ENCODE data around the gene FIBCD1.
"Not testable (repeated sequence)": the region's sequence is repeated elsewhere in the genome, so short reads cannot be mapped to it uniquely, and the experiment has no call there.

Gene FIBCD1

DNA sequence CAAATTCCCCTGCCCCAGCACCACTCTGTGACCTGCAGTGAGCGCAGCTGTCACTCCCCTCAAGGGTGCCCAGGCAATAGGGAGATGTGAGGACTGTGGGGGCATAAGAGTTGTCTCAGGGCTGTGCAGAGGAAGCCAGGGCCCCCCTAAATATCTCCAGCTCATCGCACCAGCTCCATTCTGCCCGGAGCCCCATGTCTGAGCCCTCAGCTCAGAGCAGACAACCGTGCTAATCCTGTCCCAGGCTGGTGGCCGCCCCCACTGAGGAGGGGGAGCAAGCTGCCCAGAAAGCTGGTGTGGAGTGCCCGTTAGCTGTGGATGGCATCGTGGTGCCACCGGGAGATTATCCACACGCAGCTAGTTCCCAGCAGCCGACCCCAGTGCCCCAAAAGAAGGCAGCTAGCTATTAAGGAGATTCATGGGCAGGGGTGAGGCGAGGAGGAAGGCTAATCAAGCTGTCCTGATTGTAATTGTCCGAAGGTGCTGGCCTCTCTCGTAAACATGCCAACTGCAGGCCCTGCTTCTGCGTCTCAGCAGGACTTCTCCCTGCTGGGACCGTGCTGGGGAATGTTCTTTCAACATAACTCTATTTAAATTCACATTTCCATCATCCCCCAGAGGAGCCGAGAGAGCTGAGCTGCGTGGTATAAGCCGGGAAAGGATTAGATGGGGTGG, 17.0 kb upstream of the FIBCD1 start:
- no peaks in the 10 kb centered on the region for H3K36me3 ChIP-seq
- no peak overlapping the region for H3K4me3 ChIP-seq
- H3K4me1 ChIP-seq = no peaks in the 10 kb centered on the region
- peaks cover 2 to 31% of the 10 kb centered on the region in 2 donors for H3K27me3 ChIP-seq
- intact Hi-C loops (cut with DNase I; ENCODE audit: low total_unique reads) = no loop called here
- TF ChIP-seq, protein P1, sequence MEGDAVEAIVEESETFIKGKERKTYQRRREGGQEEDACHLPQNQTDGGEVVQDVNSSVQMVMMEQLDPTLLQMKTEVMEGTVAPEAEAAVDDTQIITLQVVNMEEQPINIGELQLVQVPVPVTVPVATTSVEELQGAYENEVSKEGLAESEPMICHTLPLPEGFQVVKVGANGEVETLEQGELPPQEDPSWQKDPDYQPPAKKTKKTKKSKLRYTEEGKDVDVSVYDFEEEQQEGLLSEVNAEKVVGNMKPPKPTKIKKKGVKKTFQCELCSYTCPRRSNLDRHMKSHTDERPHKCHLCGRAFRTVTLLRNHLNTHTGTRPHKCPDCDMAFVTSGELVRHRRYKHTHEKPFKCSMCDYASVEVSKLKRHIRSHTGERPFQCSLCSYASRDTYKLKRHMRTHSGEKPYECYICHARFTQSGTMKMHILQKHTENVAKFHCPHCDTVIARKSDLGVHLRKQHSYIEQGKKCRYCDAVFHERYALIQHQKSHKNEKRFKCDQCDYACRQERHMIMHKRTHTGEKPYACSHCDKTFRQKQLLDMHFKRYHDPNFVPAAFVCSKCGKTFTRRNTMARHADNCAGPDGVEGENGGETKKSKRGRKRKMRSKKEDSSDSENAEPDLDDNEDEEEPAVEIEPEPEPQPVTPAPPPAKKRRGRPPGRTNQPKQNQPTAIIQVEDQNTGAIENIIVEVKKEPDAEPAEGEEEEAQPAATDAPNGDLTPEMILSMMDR (IDR thresholded peaks at IDR 0.05) = no peak
- no peak overlapping the region for H3K27ac ChIP-seq
- DNase-seq = no peak
- no peaks in the 10 kb centered on the region for H3K9me3 ChIP-seq

DNA sequence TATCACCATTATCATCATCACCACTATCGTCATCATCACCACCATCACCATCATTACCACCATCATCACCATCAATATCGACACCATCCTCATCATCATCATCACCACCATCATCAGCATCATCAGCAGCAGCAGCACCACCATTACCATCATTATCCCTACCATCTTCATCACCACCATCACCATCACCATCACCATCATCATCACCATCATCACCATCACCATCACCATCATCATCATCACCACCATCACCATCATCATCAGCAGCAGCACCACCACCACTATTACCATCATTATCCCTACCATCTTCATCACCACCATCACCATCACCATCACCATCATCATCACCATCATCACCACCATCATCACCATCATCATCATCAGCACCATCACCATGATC, 15.9 kb upstream of the FIBCD1 start:
- H3K9me3 ChIP-seq; intact Hi-C loops (cut with DNase I; ENCODE audit: low total_unique reads); H3K4me1 ChIP-seq; H3K36me3 ChIP-seq; DNase-seq; H3K27ac ChIP-seq; H3K4me3 ChIP-seq: not testable (repeated sequence)
- H3K27me3 ChIP-seq = peaks cover 2 to 33% of the 10 kb centered on the region in 2 donors

DNA sequence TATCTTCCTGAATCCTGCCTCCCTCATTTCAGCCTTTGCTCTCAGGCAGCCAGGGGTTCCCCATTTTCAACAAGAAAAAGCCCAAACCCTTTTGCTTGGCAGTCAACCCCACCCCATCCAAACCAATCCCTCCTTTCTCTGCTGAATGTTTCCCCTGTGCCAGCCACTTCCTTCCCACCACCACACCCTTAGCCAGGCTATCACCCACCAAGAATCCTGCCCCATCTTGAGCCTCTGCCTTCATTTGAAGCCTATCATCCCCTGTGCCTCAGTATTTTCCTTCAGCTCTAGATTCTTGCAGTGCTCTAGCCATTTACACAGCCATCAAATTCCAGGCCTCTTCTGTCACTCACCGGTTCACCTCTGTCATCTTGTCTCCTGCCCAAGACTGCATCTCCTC, 15.3 kb upstream of the FIBCD1 start:
- H3K4me3 ChIP-seq = no peak overlapping the region
- intact Hi-C loops (cut with DNase I; ENCODE audit: low total_unique reads) = no loop called here
- no peaks in the 10 kb centered on the region for H3K36me3 ChIP-seq
- H3K27ac ChIP-seq = no peak overlapping the region
- TF ChIP-seq, protein P1 (IDR thresholded peaks at IDR 0.05) = no peak
- H3K9me3 ChIP-seq = no peaks in the 10 kb centered on the region
- peaks cover 2 to 37% of the 10 kb centered on the region in 2 donors for H3K27me3 ChIP-seq
- DNase-seq = no peak
- H3K4me1 ChIP-seq = no peaks in the 10 kb centered on the region

DNA sequence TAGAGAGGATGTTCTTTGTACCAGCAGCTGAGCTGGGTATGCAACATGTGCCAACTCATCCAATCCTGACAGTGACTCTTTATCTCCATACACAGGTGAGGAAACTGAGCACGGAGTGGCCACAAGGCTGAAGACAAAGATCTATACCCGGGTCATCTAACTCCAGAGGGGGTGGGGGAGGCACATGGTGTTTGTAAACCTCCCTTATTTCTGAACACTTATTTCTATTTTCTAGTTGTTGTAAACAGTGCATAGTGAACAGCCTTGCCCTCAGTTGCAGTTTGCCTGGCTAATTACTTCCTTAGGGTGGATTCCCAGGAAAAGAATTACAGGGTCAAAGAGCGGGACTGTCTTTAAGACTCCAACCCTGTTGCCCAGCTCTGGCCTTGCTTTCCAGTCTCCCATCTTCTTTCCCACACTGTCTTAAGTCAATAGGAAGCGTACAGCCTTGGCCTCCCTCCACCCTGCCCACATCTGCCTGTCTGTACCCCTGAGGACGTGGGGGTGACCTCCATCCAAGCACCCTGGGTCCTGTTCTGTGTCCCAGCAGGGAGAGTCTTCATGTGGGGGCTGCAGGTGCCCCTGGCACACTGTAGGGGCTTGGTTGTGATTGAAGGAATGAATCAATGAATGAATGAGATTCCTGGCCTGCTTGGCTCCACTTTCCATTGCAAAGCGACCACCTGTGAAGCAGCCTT, 13.2 kb upstream of the FIBCD1 start:
- H3K4me3 ChIP-seq = no peak overlapping the region
- peaks cover 2 to 31% of the 10 kb centered on the region in 2 donors for H3K27me3 ChIP-seq
- no peaks in the 10 kb centered on the region for H3K36me3 ChIP-seq
- H3K27ac ChIP-seq = no peak overlapping the region
- H3K4me1 ChIP-seq = no peaks in the 10 kb centered on the region
- intact Hi-C loops (cut with DNase I; ENCODE audit: low total_unique reads) = no loop called here
- TF ChIP-seq, protein P1 (IDR thresholded peaks at IDR 0.05) = no peak
- no peaks in the 10 kb centered on the region for H3K9me3 ChIP-seq
- no peak for DNase-seq

DNA sequence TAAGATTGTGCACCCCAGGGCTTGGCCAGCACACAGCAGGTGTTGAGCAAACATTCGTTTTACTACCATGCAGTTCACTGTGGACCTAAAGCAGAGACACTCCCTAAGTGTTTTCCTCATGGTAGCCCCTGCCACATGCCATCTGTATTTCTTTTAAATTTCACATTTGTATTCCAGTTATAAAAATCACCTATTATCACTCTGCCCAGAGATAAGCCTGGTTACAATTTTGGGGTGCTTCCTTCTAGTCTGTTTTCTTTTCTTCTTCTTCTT, 10.9 kb upstream of the FIBCD1 start:
- peaks cover 0 to 13% of the 10 kb centered on the region in 2 donors for H3K27me3 ChIP-seq
- DNase-seq = no peak
- intact Hi-C loops (cut with DNase I; ENCODE audit: low total_unique reads) = no loop called here
- no peak overlapping the region for H3K4me3 ChIP-seq
- no peaks in the 10 kb centered on the region for H3K36me3 ChIP-seq
- no peak overlapping the region for H3K27ac ChIP-seq
- H3K9me3 ChIP-seq = no peaks in the 10 kb centered on the region
- H3K4me1 ChIP-seq = no peaks in the 10 kb centered on the region
- TF ChIP-seq, protein P1 (IDR thresholded peaks at IDR 0.05) = no peak

DNA sequence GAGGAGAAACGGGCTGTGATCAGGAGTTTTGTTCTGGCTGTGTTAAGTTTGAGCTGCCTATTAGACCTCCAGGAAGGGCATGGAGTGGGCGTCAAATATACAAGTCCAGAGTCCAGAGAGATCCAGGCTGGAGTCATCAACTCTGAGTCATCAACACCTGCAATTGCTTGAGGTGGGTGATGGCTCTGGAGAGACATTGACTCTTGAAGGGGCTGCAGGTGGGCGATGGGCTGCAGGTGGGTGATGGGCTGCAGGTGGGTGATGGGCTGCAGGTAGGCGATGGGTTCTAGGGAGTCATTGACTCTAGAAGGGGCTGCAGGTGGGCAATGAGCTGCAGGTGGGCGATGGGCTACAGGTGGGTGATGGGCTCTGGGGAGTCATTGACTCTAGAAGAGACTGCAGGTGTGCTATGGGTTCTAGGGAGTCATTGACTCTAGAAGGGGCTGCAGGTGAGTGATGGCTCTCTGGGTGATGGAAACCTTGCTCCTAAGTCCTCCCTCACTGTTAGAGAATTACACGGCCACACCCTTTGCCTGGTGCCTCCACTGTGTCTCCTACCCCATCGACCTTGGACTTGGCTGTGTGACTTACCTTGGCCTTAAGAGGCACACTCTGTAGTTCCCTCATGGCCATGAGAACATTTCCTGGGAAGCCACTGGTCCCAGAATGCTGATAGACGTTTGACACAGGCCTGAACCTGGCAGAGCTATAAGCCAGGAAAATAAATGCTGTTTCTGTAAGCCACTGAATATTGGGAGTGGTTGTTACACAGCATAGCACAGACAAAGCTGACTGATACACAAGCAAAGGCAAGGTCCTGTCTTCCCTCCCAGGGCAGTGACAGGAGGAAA, 10.4 kb upstream of the FIBCD1 start:
- Histone ChIP-seq H3K9me3 (no peaks in the 10 kb centered on the region), H3K27ac (no peak overlapping the region), H3K4me1 (no peaks in the 10 kb centered on the region), H3K36me3 (no peaks in the 10 kb centered on the region), H3K4me3 (no peak overlapping the region), H3K27me3 (peaks cover 0 to 13% of the 10 kb centered on the region in 2 donors)
- no peak for DNase-seq
- TF ChIP-seq, protein P1 (IDR thresholded peaks at IDR 0.05) = no peak
- intact Hi-C loops (cut with DNase I; ENCODE audit: low total_unique reads) = loop anchor here (5.0 to 10.0 kb wide), 2 partner anchors 88 to 185 kb away; no protein-coding TSS in a partner anchor

All from tibial artery (tissue), 4 donors.